ENCODE results near the gene OPN3.

OPN3 gene

DNA sequence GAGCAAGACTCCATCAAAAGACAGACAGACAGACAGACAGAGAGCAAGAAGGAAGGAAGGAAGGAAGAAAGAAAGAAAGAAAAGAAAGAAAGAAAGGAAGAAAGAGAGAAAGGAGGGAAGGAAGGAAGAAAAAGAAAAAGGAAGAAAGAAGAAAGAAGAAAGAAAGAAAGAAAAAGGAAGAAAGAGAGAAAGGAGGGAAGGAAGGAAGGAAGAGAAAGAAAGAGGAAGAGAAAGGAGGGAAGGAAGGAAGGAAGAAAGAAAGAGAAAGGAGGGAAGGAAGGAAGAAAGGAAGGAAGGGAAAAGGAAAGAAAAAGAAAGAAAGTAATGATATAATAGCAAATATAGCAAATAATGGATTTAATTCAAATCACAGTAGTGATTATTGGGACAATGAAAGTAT is 32.7 kb downstream of the OPN3 start:
- TF ChIP-seq, protein P1, sequence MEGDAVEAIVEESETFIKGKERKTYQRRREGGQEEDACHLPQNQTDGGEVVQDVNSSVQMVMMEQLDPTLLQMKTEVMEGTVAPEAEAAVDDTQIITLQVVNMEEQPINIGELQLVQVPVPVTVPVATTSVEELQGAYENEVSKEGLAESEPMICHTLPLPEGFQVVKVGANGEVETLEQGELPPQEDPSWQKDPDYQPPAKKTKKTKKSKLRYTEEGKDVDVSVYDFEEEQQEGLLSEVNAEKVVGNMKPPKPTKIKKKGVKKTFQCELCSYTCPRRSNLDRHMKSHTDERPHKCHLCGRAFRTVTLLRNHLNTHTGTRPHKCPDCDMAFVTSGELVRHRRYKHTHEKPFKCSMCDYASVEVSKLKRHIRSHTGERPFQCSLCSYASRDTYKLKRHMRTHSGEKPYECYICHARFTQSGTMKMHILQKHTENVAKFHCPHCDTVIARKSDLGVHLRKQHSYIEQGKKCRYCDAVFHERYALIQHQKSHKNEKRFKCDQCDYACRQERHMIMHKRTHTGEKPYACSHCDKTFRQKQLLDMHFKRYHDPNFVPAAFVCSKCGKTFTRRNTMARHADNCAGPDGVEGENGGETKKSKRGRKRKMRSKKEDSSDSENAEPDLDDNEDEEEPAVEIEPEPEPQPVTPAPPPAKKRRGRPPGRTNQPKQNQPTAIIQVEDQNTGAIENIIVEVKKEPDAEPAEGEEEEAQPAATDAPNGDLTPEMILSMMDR (IDR thresholded peaks at IDR 0.05; ENCODE audit: insufficient read depth, low read depth, low read length, missing control alignments), result no peak
- DNase-seq (ENCODE audit: low read depth), result no peak
- H3K4me3 ChIP-seq (ENCODE audit: low read depth, low read length), result no peak overlapping the region

DNA sequence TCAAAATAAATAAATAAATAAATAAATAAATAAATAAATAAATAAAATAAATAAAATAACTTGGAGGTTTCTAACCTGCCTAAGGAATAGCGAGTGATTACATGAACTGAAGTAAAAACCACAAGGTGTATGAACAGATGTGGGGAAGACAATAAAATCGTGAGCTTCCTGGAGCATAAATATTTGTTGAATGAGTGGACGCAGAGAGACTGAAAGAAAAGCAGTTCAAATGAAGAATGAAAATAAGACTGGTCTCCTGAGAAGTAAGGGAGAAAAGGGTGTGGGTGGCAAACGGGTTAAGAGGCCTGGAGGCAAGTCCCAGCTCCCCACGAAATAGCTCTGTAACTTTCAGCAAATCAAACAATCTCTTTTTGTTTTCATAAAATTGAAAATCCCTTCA is 33.6 kb downstream of the OPN3 start:
- DNase-seq (ENCODE audit: low read depth), result no peak
- TF ChIP-seq, protein P1 (IDR thresholded peaks at IDR 0.05; ENCODE audit: insufficient read depth, low read depth, low read length, missing control alignments), result no peak
- H3K4me3 ChIP-seq (ENCODE audit: low read depth, low read length), result no peak overlapping the region

DNA sequence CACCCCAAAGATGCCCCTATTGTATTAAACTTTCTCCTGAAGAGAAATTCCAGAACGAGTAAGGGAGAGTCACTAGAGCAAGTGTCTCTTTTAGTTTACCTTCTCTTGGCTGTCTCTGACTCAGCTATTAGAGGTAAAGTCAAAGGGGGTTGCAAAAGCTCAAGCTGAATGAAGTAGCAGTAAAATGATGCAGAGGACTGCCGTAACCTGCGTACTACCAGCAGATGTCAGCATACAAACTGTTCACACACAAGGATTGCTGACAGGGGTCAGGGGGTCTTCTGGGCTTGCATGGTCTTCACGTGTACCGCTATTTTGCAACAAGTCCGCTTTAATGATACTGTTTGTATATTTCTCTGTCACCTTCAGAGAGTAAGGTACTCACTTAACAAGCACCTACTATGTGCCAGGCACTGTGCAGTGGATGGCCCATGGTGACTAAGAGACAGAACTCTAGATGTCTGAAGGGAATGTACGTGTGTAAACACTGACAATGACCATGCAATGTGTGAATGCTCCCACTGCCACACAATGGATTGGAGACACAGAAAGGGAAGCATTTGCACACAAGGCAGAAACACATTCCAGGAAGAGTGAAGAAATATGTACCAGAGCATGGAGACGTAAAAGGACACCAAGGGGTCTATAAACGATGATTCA is 34.9 kb downstream of the OPN3 start:
- DNase-seq (ENCODE audit: low read depth), result no peak
- TF ChIP-seq, protein P1 (IDR thresholded peaks at IDR 0.05; ENCODE audit: insufficient read depth, low read depth, low read length, missing control alignments), result no peak
- no peak overlapping the region for H3K4me3 ChIP-seq (ENCODE audit: low read depth, low read length)

DNA sequence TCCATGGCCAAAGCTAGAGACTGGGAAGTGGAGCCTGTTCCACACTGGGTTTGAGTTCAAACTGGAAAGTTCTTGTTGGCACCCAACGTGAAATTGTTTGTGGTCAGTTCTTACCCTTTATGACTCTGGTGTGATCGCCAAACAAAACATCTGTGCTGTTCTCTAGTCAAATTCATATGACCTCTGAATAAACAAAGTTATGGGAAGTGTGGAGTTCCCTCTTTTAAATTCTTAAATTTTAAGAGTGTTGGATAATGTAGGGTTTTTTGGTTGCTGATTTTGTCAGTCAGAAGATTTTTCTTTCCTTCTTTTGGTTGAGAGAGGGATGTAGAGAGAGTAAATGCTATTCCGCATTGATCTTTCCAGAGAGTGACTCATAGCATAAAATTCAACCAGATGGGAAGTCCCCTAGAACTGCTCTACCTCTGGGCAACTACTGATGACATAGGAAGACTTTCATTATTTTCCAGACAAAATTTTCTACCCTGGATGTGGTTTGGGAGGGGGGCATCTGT is 36.4 kb downstream of the OPN3 start:
- no peak overlapping the region for H3K4me3 ChIP-seq (ENCODE audit: low read depth, low read length)
- TF ChIP-seq, protein P1 (IDR thresholded peaks at IDR 0.05; ENCODE audit: insufficient read depth, low read depth, low read length, missing control alignments), result no peak
- no peak for DNase-seq (ENCODE audit: low read depth)

DNA sequence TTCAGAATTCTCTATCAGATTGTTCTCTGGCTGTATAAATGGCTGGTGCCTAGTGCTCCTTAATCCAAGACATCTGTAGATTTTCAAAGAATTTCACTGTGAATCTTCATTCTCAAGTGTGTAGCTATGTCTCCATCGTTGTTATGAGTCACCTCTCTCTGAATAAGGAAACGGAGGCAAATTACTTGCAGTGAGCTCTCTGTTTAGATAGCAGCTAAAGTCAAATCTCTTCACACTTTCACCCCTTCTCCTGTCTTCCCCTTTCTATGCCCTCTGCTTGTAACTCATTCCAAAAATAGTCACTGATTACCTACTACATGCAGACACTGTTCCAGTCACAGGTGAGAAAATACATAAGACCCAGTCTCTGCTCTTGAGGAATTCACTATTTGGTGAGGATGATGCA is 39.7 kb downstream of the OPN3 start:
- TF ChIP-seq, protein P1 (IDR thresholded peaks at IDR 0.05; ENCODE audit: insufficient read depth, low read depth, low read length, missing control alignments), result no peak
- H3K4me3 ChIP-seq (ENCODE audit: low read depth, low read length), result no peak overlapping the region
- peak; percentile 51 for DNase-seq (ENCODE audit: low read depth)

DNA sequence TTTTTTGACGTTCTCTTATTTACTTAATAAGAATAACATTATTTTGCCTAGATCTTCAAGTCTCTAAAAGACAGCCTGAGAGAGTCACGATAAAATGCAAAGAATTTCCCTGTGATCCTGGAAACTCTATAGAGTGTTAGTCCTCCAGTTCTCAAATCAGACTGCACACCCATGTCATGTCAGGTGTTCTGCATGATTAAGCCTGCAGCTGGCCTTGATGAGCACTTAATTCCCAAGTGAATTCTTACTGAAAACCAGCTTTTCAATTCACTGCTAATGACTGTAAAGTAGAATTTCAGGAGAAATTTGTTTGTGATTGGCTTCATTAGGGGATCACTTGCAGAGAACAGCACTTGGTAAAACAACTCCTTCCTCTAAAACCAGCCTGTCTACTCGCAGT is 41.9 kb downstream of the OPN3 start:
- TF ChIP-seq, protein P1 (IDR thresholded peaks at IDR 0.05; ENCODE audit: insufficient read depth, low read depth, low read length, missing control alignments), result no peak
- DNase-seq (ENCODE audit: low read depth), result peak; percentile 34
- no peak overlapping the region for H3K4me3 ChIP-seq (ENCODE audit: low read depth, low read length)

DNA sequence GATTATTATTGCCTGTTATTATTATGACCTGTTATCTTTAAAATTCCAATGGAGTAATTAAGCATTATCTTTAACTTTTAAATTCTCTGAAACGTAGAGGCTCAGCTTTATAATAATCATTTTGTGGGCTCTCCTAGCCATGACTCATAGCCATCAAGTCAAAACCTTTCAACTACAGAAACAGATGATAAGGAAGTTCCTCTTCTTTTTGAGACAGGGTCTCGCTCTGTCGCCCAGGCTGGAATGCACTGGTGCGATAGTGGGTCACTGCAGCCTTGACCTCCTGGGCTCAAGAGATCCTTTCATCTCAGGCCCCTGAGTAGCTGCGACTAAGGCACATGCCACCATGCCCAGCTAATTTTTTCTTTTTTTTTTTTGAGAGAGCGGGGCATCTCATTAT is 43.5 kb downstream of the OPN3 start:
- no peak overlapping the region for H3K4me3 ChIP-seq (ENCODE audit: low read depth, low read length)
- DNase-seq (ENCODE audit: low read depth), result no peak
- TF ChIP-seq, protein P1 (IDR thresholded peaks at IDR 0.05; ENCODE audit: insufficient read depth, low read depth, low read length, missing control alignments), result no peak

Measured in GM12865 (cell line).